Islet of Langerhans (tissue), 1 donor: ENCODE results near the gene LANCL3.
"Not testable (repeated sequence)": the region's sequence is repeated elsewhere in the genome, so short reads cannot be mapped to it uniquely, and the experiment has no call there.

ENCODE experiments used
- FAIRE-seq: peaks from one replicate; lab custom pipeline; 2011; peaks lifted over from hg19 to GRCh38; lab: Jason Lieb, UNC

The LANCL3 gene

GRCh38 chrX:37627602-37628001, 56.1 kb downstream of the LANCL3 start:
- FAIRE-seq: no peak

- FAIRE-seq: no peak
These were observed 66.6 kb downstream of the LANCL3 start for GRCh38 chrX:37638047-37638446.

- no peak for FAIRE-seq
These were observed 68.7 kb downstream of the LANCL3 start for GRCh38 chrX:37640142-37640541.

GRCh38 chrX:37641859-37642258, 70.4 kb downstream of the LANCL3 start:
- FAIRE-seq: no peak

- FAIRE-seq: no peak
These were observed 73.2 kb downstream of the LANCL3 start for GRCh38 chrX:37644381-37645305.

- no peak for FAIRE-seq
These were observed 74.8 kb downstream of the LANCL3 start for GRCh38 chrX:37646254-37646653.

- FAIRE-seq: not testable (repeated sequence)
These were observed 79.4 kb downstream of the LANCL3 start for GRCh38 chrX:37650879-37651278.

GRCh38 chrX:37651921-37652452, 80.5 kb downstream of the LANCL3 start:
- no peak for FAIRE-seq

- FAIRE-seq: no peak
These were observed 81.2 kb downstream of the LANCL3 start for GRCh38 chrX:37652589-37653231.

GRCh38 chrX:37653397-37654085, 82.1 kb downstream of the LANCL3 start:
- FAIRE-seq: no peak

- FAIRE-seq: no peak
These were observed 87.0 kb downstream of the LANCL3 start for GRCh38 chrX:37658343-37659030.

- FAIRE-seq: no peak
These were observed 87.6 kb downstream of the LANCL3 start for GRCh38 chrX:37659047-37659446.

GRCh38 chrX:37662181-37662580, 90.7 kb downstream of the LANCL3 start:
- no peak for FAIRE-seq

GRCh38 chrX:37666516-37666915, 95.1 kb downstream of the LANCL3 start:
- FAIRE-seq: no peak

GRCh38 chrX:37667141-37667540, 95.7 kb downstream of the LANCL3 start:
- no peak for FAIRE-seq

- no peak for FAIRE-seq
These were observed 101.1 kb downstream of the LANCL3 start for GRCh38 chrX:37672563-37672962.

GRCh38 chrX:37676811-37677210, 105.3 kb downstream of the LANCL3 start:
- FAIRE-seq: no peak

GRCh38 chrX:37677243-37677642, 105.8 kb downstream of the LANCL3 start:
- FAIRE-seq: no peak

GRCh38 chrX:37677765-37678164, 106.3 kb downstream of the LANCL3 start:
- no peak for FAIRE-seq

GRCh38 chrX:37678574-37678973, 107.1 kb downstream of the LANCL3 start:
- FAIRE-seq: no peak

GRCh38 chrX:37679230-37679629, 107.8 kb downstream of the LANCL3 start:
- no peak for FAIRE-seq

GRCh38 chrX:37679888-37680287, 108.4 kb downstream of the LANCL3 start:
- no peak for FAIRE-seq
